Measurements from ENCODE around the gene NCOR1. TPM values are rescaled to one million over a fixed set of nuclear protein-coding genes. Genes with fewer than 3 reads are reported as not detected.

The NCOR1 gene
- total and polyA plus RNA-seq, 10 of the 15 experiments (the other 5 are each of a cell fraction or from before 2014, with no cell fraction given): 34.5 to 135 (median 82.9) TPM

GRCh38 chr17:15999141-15999973, 216.0 kb downstream of the NCOR1 start, which contains the start of the genes TTC19 and ZSWIM7 (continued):
- TF ChIP-seq YY1 (IDR thresholded peaks at IDR 0.05; ENCODE audit: low read depth, low read length) (peak; percentile 85), POLR2A (IDR thresholded peaks at IDR 0.05; ENCODE audit: low read depth, low read length) (peak; percentile 97), ZBED1 (IDR thresholded peaks at IDR 0.05; ENCODE audit: borderline replicate concordance) (no peak), ATF3 (IDR thresholded peaks at IDR 0.05; ENCODE audit: borderline replicate concordance, extremely low read depth, low read depth, low read length) (no peak), MYB (IDR thresholded peaks at IDR 0.05; ENCODE audit: borderline replicate concordance, low read depth, low read length) (no peak), BCLAF1 (IDR thresholded peaks at IDR 0.05) (no peak), ZBTB4 (CRISPR knock-in tag; IDR thresholded peaks at IDR 0.05) (no peak), BMI1 (IDR thresholded peaks at IDR 0.05; ENCODE audit: borderline replicate concordance) (no peak), SMAD1 (IDR thresholded peaks at IDR 0.05; ENCODE audit: low read depth, partially characterized antibody) (no peak), NR2C1 (IDR thresholded peaks at IDR 0.05) (peak; percentile 39; the same call in 1 of the 2 replicates), CHD4 (IDR thresholded peaks at IDR 0.05) (no peak), IRF4 (IDR thresholded peaks at IDR 0.05; ENCODE audit: low read depth, low read length) (no peak), KLF5 (IDR thresholded peaks at IDR 0.05; ENCODE audit: partially characterized antibody) (no peak), SUPT20H (IDR thresholded peaks at IDR 0.05; ENCODE audit: borderline replicate concordance, control insufficient read depth, low read depth, low read length) (no peak), POLR2AphosphoS2 (IDR thresholded peaks at IDR 0.05; ENCODE audit: low read depth, low read length) (no peak), SMC3 (IDR thresholded peaks at IDR 0.05; ENCODE audit: borderline replicate concordance, low read length) (no peak), NFYA (IDR thresholded peaks at IDR 0.05; ENCODE audit: borderline replicate concordance, low read depth, low read length) (no peak), PML (IDR thresholded peaks at IDR 0.05; ENCODE audit: low read length) (0 out of 2 replicates have a peak, but pooled peaks have one; percentile 43), SIX5 (IDR thresholded peaks at IDR 0.05; ENCODE audit: low read depth, low read length, severe bottlenecking) (no peak), RUNX3 (IDR thresholded peaks at IDR 0.05; ENCODE audit: low read length) (no peak), IKZF2 (IDR thresholded peaks at IDR 0.05) (0 out of 4 replicates have a peak, but pooled peaks of 1 of the 2 experiments have one; percentile 8), MTA2 (IDR thresholded peaks at IDR 0.05; ENCODE audit: low read depth) (no peak), CHD1 (IDR thresholded peaks at IDR 0.05; ENCODE audit: low read depth, low read length) (no peak), CREM (IDR thresholded peaks at IDR 0.05; ENCODE audit: low read depth) (peak; percentile 98)

Data from GM12878 (cell line).